Endodermal cell (in vitro differentiated cells): ENCODE measurements around the gene GGA3. TPM values are rescaled to one million over a fixed set of nuclear protein-coding genes. Genes with fewer than 3 reads are reported as not detected.
"Not testable (repeated sequence)": the region's sequence is repeated elsewhere in the genome, so short reads cannot be mapped to it uniquely, and the experiment has no call there.

ENCODE experiments used
- DNase-seq: peaks from one replicate; pipeline ENCODE4 v3.0.0-alpha.2; 2017
- H3K27ac ChIP-seq: 2 replicates; pipeline ENCODE4 v1.5.1; 2013; ENCODE audit warnings: mild to moderate bottlenecking, low read depth, low read length, moderate library complexity
- H3K27me3 ChIP-seq: 2 replicates; pipeline ENCODE4 v1.6.1; 2013; ENCODE audit warnings: mild to moderate bottlenecking, low read length, moderate library complexity; ENCODE audit not compliant: insufficient read depth, control insufficient read depth, poor library complexity, severe bottlenecking
- H3K36me3 ChIP-seq: 2 replicates; pipeline ENCODE4 v1.7.0; 2013; ENCODE audit warnings: mild to moderate bottlenecking, low read length, moderate library complexity; ENCODE audit not compliant: control insufficient read depth, insufficient read depth
- H3K4me1 ChIP-seq: one replicate; pipeline ENCODE4 v1.7.0; 2013; ENCODE audit warnings: low read length; ENCODE audit not compliant: control insufficient read depth, insufficient read depth
- H3K4me3 ChIP-seq: 2 replicates; pipeline ENCODE4 v1.5.1; 2013; ENCODE audit warnings: mild to moderate bottlenecking, low read length, moderate library complexity
- H3K9ac ChIP-seq: 2 replicates; pipeline ENCODE4 v1.6.1; 2013; ENCODE audit warnings: mild to moderate bottlenecking, low read length, moderate library complexity; ENCODE audit not compliant: poor library complexity, severe bottlenecking; ENCODE audit errors: extremely low read depth
- H3K9me3 ChIP-seq: 2 replicates; pipeline ENCODE4 v1.6.1; 2013; ENCODE audit warnings: mild to moderate bottlenecking, low read length, moderate library complexity; ENCODE audit not compliant: control insufficient read depth
- H3K27ac Mint-ChIP-seq: 2 replicates; pipeline ENCODE4 v1.8.0; 2020; ENCODE audit warnings: mixed read lengths
- H3K27me3 Mint-ChIP-seq: 2 replicates; pipeline ENCODE4 v1.8.0; 2021; ENCODE audit warnings: mild to moderate bottlenecking, mixed read lengths; ENCODE audit not compliant: insufficient read depth
- H3K36me3 Mint-ChIP-seq: 2 replicates; pipeline ENCODE4 v1.8.0; 2020; ENCODE audit warnings: low read depth, mixed read lengths
- H3K4me1 Mint-ChIP-seq: 2 replicates; pipeline ENCODE4 v1.8.0; 2020; ENCODE audit warnings: mixed read lengths
- H3K4me3 Mint-ChIP-seq: 2 replicates; pipeline ENCODE4 v1.8.0; 2020; ENCODE audit warnings: mild to moderate bottlenecking, moderate library complexity, mixed read lengths
- H3K9me3 Mint-ChIP-seq: 2 replicates; pipeline ENCODE4 v1.8.0; 2020; ENCODE audit warnings: mild to moderate bottlenecking, mixed read lengths
- CTCF ChIP-seq: fragments of 200-600 bp; sonication (generic); conservative IDR thresholded peaks from 2 replicates; pipeline ENCODE4 v1.5.0; 2021; ENCODE audit warnings: antibody characterized with exemption, mild to moderate bottlenecking
- WGBS, 2 experiments: methylation state at CpG; one replicate each; pipeline versions ENCODE4 v1.1.5 to v1.1.7; 2013; ENCODE audit warnings: missing lambda C conversion rate in 2 of 2, mixed read lengths in 1 of 2; ENCODE audit not compliant: insufficient coverage in 1 of 2, insufficient read length in 1 of 2; 5-methylcytosine and 5-hydroxymethylcytosine counted together
- total RNA-seq, 2 donors: library from RNA; stranded (reverse); fragmentation: NEBNext Ultra II Directional in 1 of 2; extraction: Animal tissue kit (Norgen Biotek cat#: 25700) in 1 of 2; gene quantifications; 2 replicates in 1 of 2; 3 replicates in 1 of 2; pipeline ENCODE4 v1.2.1, GENCODE V29; 2021

The GGA3 gene
- total RNA-seq, 2 donors from 2014 or later, result 64.9 to 73.2 TPM

DNA sequence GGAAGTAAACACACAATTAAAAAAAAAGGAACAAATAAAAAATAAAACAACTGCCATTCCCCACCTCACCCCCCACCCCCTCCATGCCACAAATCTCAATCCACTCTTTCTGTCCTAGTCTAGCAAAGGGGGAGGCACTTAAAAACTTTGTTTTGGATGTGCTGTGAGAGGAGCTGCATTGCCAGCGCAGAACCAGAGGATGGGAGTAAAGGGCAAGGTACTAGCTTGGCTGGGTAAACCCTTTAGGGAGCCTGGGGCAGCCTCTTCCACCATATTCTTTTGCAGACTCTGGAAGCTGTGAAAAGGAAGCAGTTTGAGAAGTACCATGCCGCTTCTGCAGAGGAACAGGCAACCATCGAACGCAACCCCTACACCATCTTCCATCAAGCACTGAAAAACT, 1.6 kb upstream of the GGA3 start:
- Histone ChIP-seq H3K4me1 (peaks cover 11% of the 10 kb centered on the region), H3K27me3 (no peaks in the 10 kb centered on the region), H3K4me3 (peak overlapping the region; percentile 90), H3K36me3 (peaks cover 40% of the 10 kb centered on the region), H3K9me3 (no peaks in the 10 kb centered on the region), H3K9ac (peak overlapping the region; percentile 93), H3K27ac (no peak overlapping the region)
- Mint-ChIP-seq H3K27me3 (no peaks in the 10 kb centered on the region), H3K9me3 (no peaks in the 10 kb centered on the region), H3K4me1 (peaks cover 27% of the 10 kb centered on the region), H3K36me3 (peaks cover 33% of the 10 kb centered on the region), H3K4me3 (peak overlapping the region; percentile 97), H3K27ac (no peak overlapping the region)
- WGBS, 2 experiments, result 99% methylated on average over 4 of the region's 4 CpGs; no CpG with 5 or more reads in 1 of the 2 experiments
- TF ChIP-seq CTCF, result peak; percentile 47
- no peak for DNase-seq

DNA sequence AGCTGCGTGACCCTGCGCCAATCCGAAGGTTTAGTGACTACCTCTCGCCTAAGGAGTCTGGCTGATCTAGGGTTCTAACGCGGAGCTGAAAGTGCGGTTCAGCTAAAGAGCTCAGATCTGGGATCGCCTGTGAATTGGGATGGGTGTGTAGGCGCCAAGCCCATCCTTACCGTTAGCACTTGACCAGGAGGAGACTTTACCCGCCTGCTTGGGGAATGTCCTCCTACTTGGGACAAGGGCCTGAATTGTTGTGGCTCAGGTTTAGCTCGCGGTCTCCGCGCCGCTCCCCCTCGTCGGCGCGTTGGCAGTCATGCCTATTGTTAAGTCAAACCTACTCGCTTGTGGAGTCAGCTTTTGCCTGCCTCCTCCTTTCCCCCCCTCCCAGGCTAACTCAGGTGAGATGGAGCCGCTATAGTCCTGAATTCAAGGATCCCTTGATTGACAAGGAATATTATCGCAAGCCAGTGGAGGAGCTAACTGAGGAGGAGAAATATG, 753 bp upstream of the GGA3 start:
- Mint-ChIP-seq H3K36me3 (peaks cover 33% of the 10 kb centered on the region), H3K9me3 (no peaks in the 10 kb centered on the region), H3K27ac (peak overlapping the region; percentile 100), H3K4me1 (peaks cover 31% of the 10 kb centered on the region), H3K27me3 (no peaks in the 10 kb centered on the region), H3K4me3 (peak overlapping the region; percentile 97)
- Histone ChIP-seq H3K9me3 (no peaks in the 10 kb centered on the region), H3K9ac (peak overlapping the region; percentile 93), H3K27ac (peak overlapping the region; percentile 99), H3K36me3 (peaks cover 39% of the 10 kb centered on the region), H3K4me3 (peak overlapping the region; percentile 90), H3K4me1 (peaks cover 7% of the 10 kb centered on the region), H3K27me3 (no peaks in the 10 kb centered on the region)
- WGBS, 2 experiments, result 1% methylated on average over 20 to 23 of the region's 23 CpGs
- TF ChIP-seq CTCF, result no peak
- DNase-seq, result no peak

DNA sequence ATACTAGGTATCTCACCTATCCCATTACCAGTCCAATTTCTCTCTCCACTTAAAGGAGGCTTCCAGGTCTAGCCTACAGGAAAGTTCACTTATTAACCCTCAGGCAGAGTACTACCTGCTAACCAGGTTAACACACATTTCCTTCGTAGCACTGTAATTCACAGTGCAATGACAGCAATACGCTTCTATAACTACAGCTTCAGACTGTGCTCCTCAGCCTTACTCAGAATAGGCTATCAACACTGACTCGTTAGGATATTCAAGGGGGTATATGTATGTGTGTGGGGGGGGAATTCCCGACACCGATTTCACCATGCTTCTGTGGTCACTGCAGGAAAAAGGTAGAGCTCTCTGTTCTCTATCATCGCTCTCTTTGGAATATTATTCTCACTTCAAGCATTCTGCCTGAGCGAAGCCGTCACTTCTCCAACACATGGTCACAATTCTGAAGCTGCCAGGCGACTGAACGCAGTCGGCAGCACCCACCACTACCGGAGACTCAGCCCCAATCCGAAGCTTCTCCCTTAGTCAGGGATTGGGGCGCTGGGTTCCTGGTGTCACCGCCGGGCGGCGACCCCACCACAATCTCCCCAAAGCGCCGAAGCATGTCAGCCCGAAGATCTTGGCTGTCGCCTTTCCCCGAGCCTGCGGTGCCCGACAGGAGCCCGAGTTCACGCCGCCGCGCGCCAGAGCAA, 618 bp downstream of the GGA3 start:
- Histone ChIP-seq H3K9ac (peak overlapping the region; percentile 93), H3K27me3 (no peaks in the 10 kb centered on the region), H3K4me3 (peak overlapping the region; percentile 90), H3K4me1 (peaks cover 7% of the 10 kb centered on the region), H3K27ac (peak overlapping the region; percentile 99), H3K36me3 (peaks cover 28% of the 10 kb centered on the region), H3K9me3 (no peaks in the 10 kb centered on the region)
- H3K4me3 Mint-ChIP-seq, result peak overlapping the region; percentile 97
- no peaks in the 10 kb centered on the region for H3K9me3 Mint-ChIP-seq
- TF ChIP-seq CTCF, result peak; percentile 42
- 5 to 6% methylated on average over 23 to 31 of the region's 31 CpGs for WGBS, 2 experiments
- peaks cover 43% of the 10 kb centered on the region for H3K4me1 Mint-ChIP-seq
- H3K27ac Mint-ChIP-seq, result peak overlapping the region; percentile 100
- no peaks in the 10 kb centered on the region for H3K27me3 Mint-ChIP-seq
- DNase-seq, result no peak
- peaks cover 22% of the 10 kb centered on the region for H3K36me3 Mint-ChIP-seq

DNA sequence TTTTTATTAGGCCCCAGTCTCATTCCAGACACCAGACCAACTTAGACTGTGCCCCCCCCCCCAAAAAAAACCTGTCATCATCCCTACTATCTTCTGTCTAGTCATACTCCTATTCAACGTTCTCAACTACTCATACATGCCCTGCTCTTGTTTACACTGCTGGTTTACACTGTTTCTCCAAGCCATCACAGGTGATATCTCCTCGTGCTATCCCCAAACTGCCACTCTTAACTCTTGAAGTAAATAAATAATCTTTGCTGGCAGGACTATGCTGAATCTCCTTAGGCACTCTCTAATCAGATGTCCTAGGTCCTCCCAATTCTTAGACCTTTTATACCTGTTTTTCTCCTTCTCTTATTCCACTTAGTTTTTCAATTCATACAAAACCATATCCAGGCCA, 4.2 kb downstream of the GGA3 start:
- H3K27ac Mint-ChIP-seq, H3K4me3 Mint-ChIP-seq, H3K4me1 ChIP-seq, DNase-seq, H3K9me3 ChIP-seq, H3K4me3 ChIP-seq, H3K27ac ChIP-seq, H3K27me3 ChIP-seq, H3K9ac ChIP-seq, H3K27me3 Mint-ChIP-seq, H3K36me3 ChIP-seq: not testable (repeated sequence)
- Mint-ChIP-seq H3K4me1 (peaks cover 63% of the 10 kb centered on the region), H3K36me3 (peaks cover 15% of the 10 kb centered on the region), H3K9me3 (peaks cover 14% of the 10 kb centered on the region)
- WGBS, 2 experiments, result 69% methylated on average over 2 of the region's 2 CpGs; no CpG with 5 or more reads in 1 of the 2 experiments

DNA sequence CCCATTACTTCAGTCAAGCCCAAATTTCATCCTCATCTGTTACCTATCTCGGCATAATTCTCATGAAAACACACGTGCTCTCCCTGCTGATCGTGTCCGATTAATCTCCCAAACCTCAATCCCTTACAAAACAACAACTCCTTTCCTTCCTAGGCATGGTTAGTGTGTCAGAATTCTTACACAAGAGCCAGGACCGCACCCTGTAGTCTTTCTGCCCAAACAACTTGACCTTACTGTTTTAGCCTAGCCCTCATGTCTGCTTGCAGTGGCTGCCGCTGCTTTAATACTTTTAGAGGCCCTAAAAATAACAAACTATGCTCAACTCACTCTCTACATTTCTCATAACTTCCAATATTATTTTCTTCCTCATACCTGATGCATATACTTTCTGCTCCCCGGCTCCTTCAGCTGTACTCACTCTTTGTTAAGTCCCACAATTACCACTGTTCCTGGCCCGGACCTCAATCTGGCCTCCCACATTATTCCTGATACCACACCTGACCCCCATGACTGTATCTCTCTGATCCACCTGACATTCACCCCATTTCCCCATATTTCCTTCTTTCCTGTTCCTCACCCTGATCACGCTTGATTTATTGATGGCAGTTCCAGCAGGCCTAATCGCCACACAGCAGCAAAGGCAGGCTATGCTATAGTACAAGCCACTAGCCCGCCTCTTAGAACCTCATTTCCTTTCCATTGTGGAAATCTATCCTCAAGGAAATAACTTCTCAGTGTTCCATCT, 5.3 kb downstream of the GGA3 start:
- not testable (repeated sequence) for H3K9ac ChIP-seq, H3K27me3 Mint-ChIP-seq, H3K9me3 ChIP-seq, DNase-seq, H3K27me3 ChIP-seq, H3K4me3 ChIP-seq, H3K27ac ChIP-seq, H3K4me1 ChIP-seq, H3K36me3 ChIP-seq, H3K4me3 Mint-ChIP-seq
- WGBS, 2 experiments, result 94 to 100% methylated on average over 3 to 9 of the region's 11 CpGs
- peaks cover 14% of the 10 kb centered on the region for H3K9me3 Mint-ChIP-seq
- H3K4me1 Mint-ChIP-seq, result peaks cover 64% of the 10 kb centered on the region
- peak overlapping the region; percentile 11 for H3K27ac Mint-ChIP-seq
- H3K36me3 Mint-ChIP-seq, result peaks cover 16% of the 10 kb centered on the region
